ENCODE data around the gene COL2A1.

COL2A1 gene

GRCh38 chr12:47943623-47944340 is 60.5 kb downstream of the COL2A1 start:
- H3K36me3 ChIP-seq (ENCODE audit: control insufficient read depth in 2 of 2, insufficient read depth in 1 of 2, low read length in 2 of 2), result no peaks in the 10 kb centered on the region
- H3K27ac ChIP-seq (ENCODE audit: extremely low read depth, low read depth, low read length), result no peak overlapping the region
- no peak for TF ChIP-seq MZF1 (tag by site-specific recombination; IDR thresholded peaks at IDR 0.05; ENCODE audit: borderline replicate concordance)
- TF ChIP-seq ZNF600 (tag by site-specific recombination; IDR thresholded peaks at IDR 0.05), result peak; percentile 52
- H3K4me1 ChIP-seq (ENCODE audit: control insufficient read depth, insufficient read depth, low read length), result no peaks in the 10 kb centered on the region
- no peaks in the 10 kb centered on the region for H3K9me3 ChIP-seq (ENCODE audit: control insufficient read depth, insufficient read depth, low read depth, low read length)
- ChIA-PET CTCF (interaction anchor here (0.6 to 1.1 kb wide), 3 partner anchors 19 to 54 kb away, joined by 3 to 4 read pairs (median 3); no protein-coding TSS in a partner anchor), POLR2A (no interaction called here)
- H3K4me3 ChIP-seq (ENCODE audit: low read depth, low read length), result no peak overlapping the region

- CTCF ChIA-PET, result no interaction called here
- H3K4me1 ChIP-seq (ENCODE audit: control insufficient read depth, insufficient read depth, low read length), result no peaks in the 10 kb centered on the region
These were observed 61.6 kb downstream of the COL2A1 start for GRCh38 chr12:47942614-47943225.

More at GRCh38 chr12:47942614-47943225, 61.6 kb downstream of the COL2A1 start:
- TF ChIP-seq ZNF23 (tag by site-specific recombination; IDR thresholded peaks at IDR 0.05; ENCODE audit: borderline replicate concordance), result no peak
- TF ChIP-seq ZNF155 (tag by site-specific recombination; IDR thresholded peaks at IDR 0.05), result no peak
- TF ChIP-seq GLI4 (tag by site-specific recombination; IDR thresholded peaks at IDR 0.05), result no peak
- no peak for TF ChIP-seq ZNF341 (tag by site-specific recombination; IDR thresholded peaks at IDR 0.05; ENCODE audit: low read depth)
- peak; percentile 94 for TF ChIP-seq ZEB2 (tag by site-specific recombination; IDR thresholded peaks at IDR 0.05)
- TF ChIP-seq CTCF (tag by site-specific recombination; IDR thresholded peaks at IDR 0.05), result 0 out of 2 replicates have a peak, but pooled peaks have one; percentile 3
- no peak for TF ChIP-seq SP7 (tag by site-specific recombination; IDR thresholded peaks at IDR 0.05)
- TF ChIP-seq BCL11A (tag by site-specific recombination; IDR thresholded peaks at IDR 0.05; ENCODE audit: low read depth), result no peak
- no peak for TF ChIP-seq PRDM6 (tag by site-specific recombination; IDR thresholded peaks at IDR 0.05)
- TF ChIP-seq EGR2 (tag by site-specific recombination; IDR thresholded peaks at IDR 0.05; ENCODE audit: low read depth), result peak; percentile 84
- TF ChIP-seq ZFHX2 (tag by site-specific recombination; conservative IDR thresholded peaks at IDR 0.05), result peak; percentile 70
- TF ChIP-seq ZNF366 (tag by site-specific recombination; conservative IDR thresholded peaks at IDR 0.05), result no peak
- TF ChIP-seq KLF8 (tag by site-specific recombination; IDR thresholded peaks at IDR 0.05), result no peak
- no peak for TF ChIP-seq YY2 (tag by site-specific recombination; IDR thresholded peaks at IDR 0.05)
- no peak for TF ChIP-seq ZNF473 (tag by site-specific recombination; IDR thresholded peaks at IDR 0.05)
- peak; percentile 91 for TF ChIP-seq ZBTB10 (tag by site-specific recombination; IDR thresholded peaks at IDR 0.05)
- no peak for TF ChIP-seq ZNF596 (tag by site-specific recombination; IDR thresholded peaks at IDR 0.05)
- no peak for TF ChIP-seq REPIN1 (tag by site-specific recombination; IDR thresholded peaks at IDR 0.05; ENCODE audit: low read depth)
- no peak for TF ChIP-seq ZNF202 (tag by site-specific recombination; IDR thresholded peaks at IDR 0.05; ENCODE audit: borderline replicate concordance)
- TF ChIP-seq ZNF10 (tag by site-specific recombination; IDR thresholded peaks at IDR 0.05), result no peak
- TF ChIP-seq SP2 (tag by site-specific recombination; IDR thresholded peaks at IDR 0.05), result no peak
- TF ChIP-seq IKZF3 (tag by site-specific recombination; IDR thresholded peaks at IDR 0.05), result no peak
- TF ChIP-seq ZNF19 (tag by site-specific recombination; IDR thresholded peaks at IDR 0.05; ENCODE audit: low read depth), result no peak
- no peak for TF ChIP-seq ZNF549 (tag by site-specific recombination; IDR thresholded peaks at IDR 0.05)
- TF ChIP-seq ZNF629 (tag by site-specific recombination; IDR thresholded peaks at IDR 0.05), result no peak
- no peak for TF ChIP-seq OSR2 (tag by site-specific recombination; IDR thresholded peaks at IDR 0.05)
- TF ChIP-seq ZNF677 (tag by site-specific recombination; IDR thresholded peaks at IDR 0.05), result no peak
- no peak for TF ChIP-seq ZBTB8A (tag by site-specific recombination; IDR thresholded peaks at IDR 0.05)
- H3K27ac ChIP-seq (ENCODE audit: extremely low read depth, low read depth, low read length), result no peak overlapping the region
- H3K4me3 ChIP-seq (ENCODE audit: low read depth, low read length), result no peak overlapping the region
- H3K9me3 ChIP-seq (ENCODE audit: control insufficient read depth, insufficient read depth, low read depth, low read length), result no peaks in the 10 kb centered on the region
- POLR2A ChIA-PET, result interaction anchor here (0.6 kb wide), 1 partner anchor 176 kb away, joined by 6 read pairs; the partner anchor contains the start of gene PFKM
- H3K36me3 ChIP-seq (ENCODE audit: control insufficient read depth in 2 of 2, insufficient read depth in 1 of 2, low read length in 2 of 2), result no peaks in the 10 kb centered on the region

All from HEK293 (cell line).